ENCODE results near the gene ABHD16A.

The ABHD16A gene

DNA sequence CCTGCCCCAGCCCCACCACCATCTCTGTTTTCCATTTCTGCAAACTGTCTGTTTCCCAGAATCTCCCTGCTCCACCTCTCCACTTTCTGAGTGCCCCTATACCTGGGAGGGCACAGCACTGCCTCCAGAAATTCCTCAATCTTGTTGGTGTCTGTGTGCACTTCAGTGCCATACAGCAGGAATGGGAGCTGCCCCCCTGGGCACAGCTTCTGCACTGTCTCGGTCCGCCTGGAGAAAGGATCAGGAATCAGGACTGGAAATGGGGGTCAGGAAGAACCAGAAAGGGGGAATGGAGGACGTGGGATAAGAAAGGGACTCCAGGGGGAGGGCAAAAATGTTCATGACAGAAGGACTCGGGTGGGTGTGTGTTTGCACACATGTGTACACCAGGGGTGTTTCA lies 30.6 kb upstream of the ABHD16A start:
- peaks cover 58% of the 10 kb centered on the region for H3K4me1 ChIP-seq (ENCODE audit: control insufficient read depth, low read length)
- H3K9me3 ChIP-seq (ENCODE audit: control insufficient read depth, insufficient read depth, low read length) = no peaks in the 10 kb centered on the region
- H3K27ac ChIP-seq (ENCODE audit: low read depth, low read length) = peak overlapping the region; percentile 96; the same call in 1 of the 2 replicates
- H3K4me3 ChIP-seq (ENCODE audit: low read length) = no peak overlapping the region
- H3F3A ChIP-seq (ENCODE audit: control insufficient read depth, insufficient read depth) = peaks cover 46% of the 10 kb centered on the region
- no peaks in the 10 kb centered on the region for H3K27me3 ChIP-seq (ENCODE audit: control insufficient read depth, low read length)
- H3K79me2 ChIP-seq (ENCODE audit: control insufficient read depth, low read length) = peaks cover 40% of the 10 kb centered on the region
- TF ChIP-seq CTCF (IDR thresholded peaks at IDR 0.05; ENCODE audit: low read depth, low read length, poor library complexity, severe bottlenecking) (no peak), EZH2phosphoT487 (IDR thresholded peaks at IDR 0.05; ENCODE audit: borderline replicate concordance, low read length) (no peak)
- peaks cover 59% of the 10 kb centered on the region for H3K36me3 ChIP-seq (ENCODE audit: control insufficient read depth, low read length)
- H3K4me2 ChIP-seq (ENCODE audit: low read length) = peak overlapping the region; percentile 93
- H4K20me1 ChIP-seq (ENCODE audit: control insufficient read depth, insufficient read depth, low read depth, low read length) = peaks cover 13% of the 10 kb centered on the region; the same call in 1 of the 2 replicates
- H3K9me2 ChIP-seq (replicated peaks; ENCODE audit: control insufficient read depth, low read length) = no peaks in the 10 kb centered on the region

GRCh38 chr6:31732029-31732428 lies 28.9 kb upstream of the ABHD16A start:
- no peak overlapping the region for H3K4me3 ChIP-seq (ENCODE audit: low read length)
- H3K36me3 ChIP-seq (ENCODE audit: control insufficient read depth, low read length) = peaks cover 72% of the 10 kb centered on the region
- H3K9me3 ChIP-seq (ENCODE audit: control insufficient read depth, insufficient read depth, low read length) = no peaks in the 10 kb centered on the region
- no peaks in the 10 kb centered on the region for H3K9me2 ChIP-seq (replicated peaks; ENCODE audit: control insufficient read depth, low read length)
- H3K4me2 ChIP-seq (ENCODE audit: low read length) = no peak overlapping the region
- peaks cover 39% of the 10 kb centered on the region for H3F3A ChIP-seq (ENCODE audit: control insufficient read depth, insufficient read depth)
- H3K27ac ChIP-seq (ENCODE audit: low read depth, low read length) = no peak overlapping the region
- H3K4me1 ChIP-seq (ENCODE audit: control insufficient read depth, low read length) = peaks cover 58% of the 10 kb centered on the region
- no peaks in the 10 kb centered on the region for H3K27me3 ChIP-seq (ENCODE audit: control insufficient read depth, low read length)
- no peak for TF ChIP-seq EZH2phosphoT487 (IDR thresholded peaks at IDR 0.05; ENCODE audit: borderline replicate concordance, low read length)
- peaks cover 13% of the 10 kb centered on the region; the same call in 1 of the 2 replicates for H4K20me1 ChIP-seq (ENCODE audit: control insufficient read depth, insufficient read depth, low read depth, low read length)
- peaks cover 40% of the 10 kb centered on the region for H3K79me2 ChIP-seq (ENCODE audit: control insufficient read depth, low read length)

DNA sequence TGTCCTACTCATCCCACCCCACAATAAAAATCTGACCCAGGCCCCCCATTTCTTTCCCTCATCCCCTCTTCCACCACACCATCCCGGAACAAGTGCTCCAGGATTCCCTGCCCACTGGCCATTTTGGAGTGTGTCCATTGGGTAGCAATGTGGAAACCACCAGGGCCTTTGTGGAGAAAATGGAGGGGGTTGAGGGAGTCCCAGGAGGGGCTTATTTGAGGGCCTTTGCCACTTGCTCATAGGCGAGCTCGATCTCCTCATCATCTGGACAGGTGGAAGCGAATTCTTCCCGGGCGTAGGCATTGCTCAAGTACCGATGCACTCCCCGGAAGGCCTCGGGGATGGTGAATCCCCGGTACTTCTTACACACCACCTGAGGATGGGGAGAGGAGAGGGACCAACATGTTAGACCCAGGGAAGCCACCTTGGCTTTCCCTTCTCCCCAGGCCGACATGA lies 27.5 kb upstream of the ABHD16A start:
- no peaks in the 10 kb centered on the region for H3K9me3 ChIP-seq (ENCODE audit: control insufficient read depth, insufficient read depth, low read length)
- no peaks in the 10 kb centered on the region for H3K9me2 ChIP-seq (replicated peaks; ENCODE audit: control insufficient read depth, low read length)
- H3K36me3 ChIP-seq (ENCODE audit: control insufficient read depth, low read length) = peaks cover 76% of the 10 kb centered on the region
- peaks cover 13% of the 10 kb centered on the region; the same call in 1 of the 2 replicates for H4K20me1 ChIP-seq (ENCODE audit: control insufficient read depth, insufficient read depth, low read depth, low read length)
- H3K79me2 ChIP-seq (ENCODE audit: control insufficient read depth, low read length) = peaks cover 27% of the 10 kb centered on the region
- H3K4me1 ChIP-seq (ENCODE audit: control insufficient read depth, low read length) = peaks cover 55% of the 10 kb centered on the region
- no peak overlapping the region for H3K4me3 ChIP-seq (ENCODE audit: low read length)
- TF ChIP-seq EZH2phosphoT487 (IDR thresholded peaks at IDR 0.05; ENCODE audit: borderline replicate concordance, low read length) = no peak
- no peak for TF ChIP-seq CTCF (IDR thresholded peaks at IDR 0.05; ENCODE audit: low read depth, low read length, poor library complexity, severe bottlenecking)
- peaks cover 33% of the 10 kb centered on the region for H3F3A ChIP-seq (ENCODE audit: control insufficient read depth, insufficient read depth)
- no peak overlapping the region for H3K27ac ChIP-seq (ENCODE audit: low read depth, low read length)
- no peaks in the 10 kb centered on the region for H3K27me3 ChIP-seq (ENCODE audit: control insufficient read depth, low read length)
- H3K4me2 ChIP-seq (ENCODE audit: low read length) = peak overlapping the region; percentile 90

- Histone ChIP-seq H3K27ac (ENCODE audit: low read depth, low read length) (peak overlapping the region; percentile 35), H4K20me1 (ENCODE audit: control insufficient read depth, insufficient read depth, low read depth, low read length) (peaks cover 13% of the 10 kb centered on the region; the same call in 1 of the 2 replicates), H3K4me1 (ENCODE audit: control insufficient read depth, low read length) (peaks cover 55% of the 10 kb centered on the region), H3K9me3 (ENCODE audit: control insufficient read depth, insufficient read depth, low read length) (no peaks in the 10 kb centered on the region), H3F3A (ENCODE audit: control insufficient read depth, insufficient read depth) (peaks cover 33% of the 10 kb centered on the region), H3K4me3 (ENCODE audit: low read length) (peak overlapping the region; percentile 86), H3K4me2 (ENCODE audit: low read length) (peak overlapping the region; percentile 90), H3K79me2 (ENCODE audit: control insufficient read depth, low read length) (peaks cover 21% of the 10 kb centered on the region), H3K36me3 (ENCODE audit: control insufficient read depth, low read length) (peaks cover 70% of the 10 kb centered on the region), H3K9me2 (replicated peaks; ENCODE audit: control insufficient read depth, low read length) (no peaks in the 10 kb centered on the region), H3K27me3 (ENCODE audit: control insufficient read depth, low read length) (no peaks in the 10 kb centered on the region)
- TF ChIP-seq EZH2phosphoT487 (IDR thresholded peaks at IDR 0.05; ENCODE audit: borderline replicate concordance, low read length) = no peak
- TF ChIP-seq CTCF (IDR thresholded peaks at IDR 0.05; ENCODE audit: low read depth, low read length, poor library complexity, severe bottlenecking) = peak; percentile 15
Observed at GRCh38 chr6:31729979-31730630, 27.0 kb upstream of the ABHD16A start.
